HL-60 (cell line): ENCODE measurements around the gene EIF4G3.

Experiments used
- DNase-seq, 2 experiments: peaks; one replicate each; pipeline ENCODE4 v3.0.0-alpha.2; 2010 to 2020; ENCODE audit warnings: low read depth in 1 of 2, low spot score in 1 of 2
- H3K27ac ChIP-seq: fragments of 250-450 bp; sonication (Bioruptor Pico); replicated peaks from 2 replicates; pipeline ENCODE4 v1.5.1; 2020; ENCODE audit warnings: mild to moderate bottlenecking, moderate library complexity
- H3K27me3 ChIP-seq: fragments of 250-450 bp; sonication (Bioruptor Pico); 2 replicates; pipeline ENCODE4 v1.5.1; 2021; ENCODE audit warnings: mild to moderate bottlenecking, moderate library complexity; ENCODE audit not compliant: insufficient read depth, poor library complexity, severe bottlenecking
- H3K4me3 ChIP-seq: replicated peaks from 2 replicates; pipeline ENCODE4 v1.5.1; 2011; ENCODE audit warnings: mild to moderate bottlenecking, control low read depth, low read length; ENCODE audit not compliant: insufficient read depth
- CTCF ChIP-seq: IDR thresholded peaks from one replicate; pipeline ENCODE4 v1.5.1; 2011; ENCODE audit warnings: low read length, control low read depth, inconsistent platforms; ENCODE audit not compliant: insufficient read depth
- GABPA ChIP-seq: IDR thresholded peaks from 2 replicates; pipeline ENCODE4 v1.6.1; 2012; ENCODE audit warnings: low read depth
- POLR2AphosphoS5 ChIP-seq: IDR thresholded peaks from 2 replicates; pipeline ENCODE4 v1.6.1; 2012; ENCODE audit warnings: low read depth
- REST ChIP-seq: IDR thresholded peaks from 2 replicates; pipeline ENCODE4 v1.6.1; 2012; ENCODE audit warnings: low read depth; ENCODE audit not compliant: insufficient replicate concordance
- SPI1 ChIP-seq: IDR thresholded peaks from 2 replicates; pipeline ENCODE4 v1.6.1; 2012; ENCODE audit warnings: low read depth, mild to moderate bottlenecking, borderline replicate concordance

The EIF4G3 gene

GRCh38 chr1:21041541-21041940 lies 135.2 kb downstream of the EIF4G3 start:
- Histone ChIP-seq H3K4me3 (no peak overlapping the region), H3K27ac (no peak overlapping the region), H3K27me3 (no peaks in the 10 kb centered on the region)
- DNase-seq: no peak
- TF ChIP-seq GABPA (no peak), CTCF (no peak), REST (no peak), POLR2AphosphoS5 (no peak), SPI1 (no peak)

- no peaks in the 10 kb centered on the region for H3K27me3 ChIP-seq
- no peak overlapping the region for H3K27ac ChIP-seq
- TF ChIP-seq REST (no peak), POLR2AphosphoS5 (no peak), CTCF (no peak), GABPA (no peak), SPI1 (no peak)
- no peak overlapping the region for H3K4me3 ChIP-seq
- DNase-seq: no peak
Observed at GRCh38 chr1:21037091-21037490, 139.6 kb downstream of the EIF4G3 start.

- no peak for DNase-seq
- Histone ChIP-seq H3K27me3 (no peaks in the 10 kb centered on the region), H3K27ac (no peak overlapping the region), H3K4me3 (no peak overlapping the region)
- TF ChIP-seq POLR2AphosphoS5: no peak
- no peak for TF ChIP-seq REST
- TF ChIP-seq SPI1: no peak
- no peak for TF ChIP-seq GABPA
- TF ChIP-seq CTCF: no peak
Observed at GRCh38 chr1:21035794-21036193, 140.9 kb downstream of the EIF4G3 start.
